CD4-positive, alpha-beta T cell treated with Interleukin-1 beta for 1 hour (primary cell): ENCODE data around the gene FBXW12.

Source experiments
- DNase-seq, 2 donors: peaks; one replicate each; pipeline ENCODE4 v3.0.0-alpha.2; 2020 to 2022

FBXW12 gene

DNA sequence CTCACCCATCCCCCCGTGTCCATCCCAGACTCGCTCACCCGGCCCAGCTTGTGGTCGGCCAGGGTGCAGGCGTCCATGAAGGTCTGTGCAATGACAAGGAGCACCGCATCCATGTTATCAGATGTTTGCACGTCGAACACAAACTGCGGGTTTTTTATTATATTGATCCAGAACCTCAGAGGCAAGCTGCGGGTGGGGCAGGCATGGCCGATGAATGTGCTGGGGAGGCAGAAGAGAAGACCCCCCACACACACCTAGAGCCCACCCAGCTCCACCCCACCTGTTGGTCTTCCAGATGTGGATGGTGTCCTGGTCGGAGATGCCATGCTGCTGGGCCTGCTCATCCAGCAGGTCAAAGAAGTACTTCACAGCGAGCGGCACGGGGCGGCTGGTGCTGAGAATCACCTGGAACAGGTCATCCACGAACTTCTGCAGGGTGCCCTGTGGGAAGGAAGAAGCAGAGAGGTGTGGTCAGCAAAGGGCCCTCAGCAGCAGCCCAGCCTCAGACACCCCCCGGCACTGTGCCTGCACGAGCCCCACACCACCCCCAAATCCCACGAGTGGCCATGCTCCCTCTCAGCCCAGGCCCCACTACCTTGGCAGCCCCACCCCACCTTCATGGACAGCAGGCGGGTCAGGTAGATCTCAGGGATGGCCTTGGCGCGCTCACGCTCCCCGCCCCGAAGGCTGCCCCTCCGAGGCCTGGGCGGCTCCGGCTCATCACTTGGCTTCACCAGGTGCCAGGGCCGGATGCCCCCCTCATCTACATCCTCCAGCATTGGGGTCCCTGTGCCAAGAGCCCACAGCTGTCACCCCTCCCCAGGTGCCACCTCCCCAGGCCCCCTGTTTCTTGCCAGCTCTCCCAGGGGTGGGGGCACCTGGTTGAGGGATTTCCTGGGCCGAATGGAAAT, 37.5 kb downstream of the FBXW12 start:
- no peak for DNase-seq

DNA sequence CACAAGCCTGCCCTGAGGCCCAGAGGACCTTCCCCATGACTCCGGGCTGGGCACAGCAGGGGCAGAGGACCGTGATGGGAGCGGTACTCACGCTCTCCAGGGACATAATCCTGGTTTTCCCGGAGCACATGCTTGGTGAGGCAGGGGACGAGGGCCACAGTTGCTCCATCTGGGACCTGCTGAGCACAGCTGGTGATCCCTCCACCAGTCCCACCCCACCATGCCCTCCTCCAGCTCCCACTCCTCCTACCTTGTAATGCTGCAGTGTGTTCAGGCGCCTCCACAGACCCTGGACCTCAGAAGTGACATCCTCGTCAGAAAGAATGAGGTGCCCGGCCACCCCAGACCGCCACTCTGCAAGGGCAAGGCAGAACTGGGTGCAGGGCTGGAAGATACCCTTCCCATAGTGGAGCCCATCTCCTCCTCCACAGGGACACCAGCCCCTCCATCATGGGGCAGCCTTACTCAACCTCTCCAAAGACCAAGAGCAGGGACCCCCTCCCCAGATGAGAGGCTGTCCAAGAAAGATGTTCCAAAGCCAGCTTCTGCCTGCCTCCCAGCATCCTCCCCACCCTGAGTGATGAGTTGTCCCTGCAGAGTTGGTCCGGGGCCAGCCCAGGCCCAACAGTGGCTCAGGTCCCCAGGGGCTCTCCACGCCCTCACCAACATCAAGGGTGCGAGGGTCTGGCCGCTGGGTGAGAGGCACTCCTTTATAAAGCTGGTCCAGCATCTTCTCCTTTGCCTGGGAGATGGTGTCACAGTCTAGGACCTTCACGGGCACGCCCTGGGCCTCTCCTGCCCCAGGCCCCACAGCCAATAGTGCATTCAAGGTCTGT, 38.4 kb downstream of the FBXW12 start:
- no peak for DNase-seq

DNA sequence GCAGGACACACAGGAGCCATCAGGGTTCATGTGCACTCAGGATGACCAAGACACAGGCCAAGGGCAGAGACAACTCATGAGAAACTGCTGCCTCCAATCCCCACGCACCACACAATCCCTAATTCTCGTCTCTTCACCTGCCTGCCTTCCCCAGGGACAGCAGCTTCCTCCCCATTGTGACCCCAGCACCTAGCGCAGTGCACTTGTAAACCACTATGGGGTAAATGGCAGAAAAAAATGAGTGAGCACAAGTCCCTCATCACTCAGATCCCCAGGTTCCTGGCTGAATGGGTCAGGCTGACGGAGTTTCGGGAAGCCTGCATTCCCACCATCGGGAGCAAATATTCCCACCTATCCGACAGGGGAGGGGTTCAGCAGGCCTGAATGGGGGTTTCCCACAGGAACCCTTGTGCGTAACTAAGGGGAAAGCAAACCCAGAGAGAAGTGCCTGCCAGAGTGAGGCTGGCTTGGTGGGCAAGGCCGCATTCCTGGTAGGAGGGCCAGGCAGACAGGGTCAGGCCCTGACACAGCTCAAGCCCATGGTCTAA, 39.1 kb downstream of the FBXW12 start:
- DNase-seq, result no peak

DNA sequence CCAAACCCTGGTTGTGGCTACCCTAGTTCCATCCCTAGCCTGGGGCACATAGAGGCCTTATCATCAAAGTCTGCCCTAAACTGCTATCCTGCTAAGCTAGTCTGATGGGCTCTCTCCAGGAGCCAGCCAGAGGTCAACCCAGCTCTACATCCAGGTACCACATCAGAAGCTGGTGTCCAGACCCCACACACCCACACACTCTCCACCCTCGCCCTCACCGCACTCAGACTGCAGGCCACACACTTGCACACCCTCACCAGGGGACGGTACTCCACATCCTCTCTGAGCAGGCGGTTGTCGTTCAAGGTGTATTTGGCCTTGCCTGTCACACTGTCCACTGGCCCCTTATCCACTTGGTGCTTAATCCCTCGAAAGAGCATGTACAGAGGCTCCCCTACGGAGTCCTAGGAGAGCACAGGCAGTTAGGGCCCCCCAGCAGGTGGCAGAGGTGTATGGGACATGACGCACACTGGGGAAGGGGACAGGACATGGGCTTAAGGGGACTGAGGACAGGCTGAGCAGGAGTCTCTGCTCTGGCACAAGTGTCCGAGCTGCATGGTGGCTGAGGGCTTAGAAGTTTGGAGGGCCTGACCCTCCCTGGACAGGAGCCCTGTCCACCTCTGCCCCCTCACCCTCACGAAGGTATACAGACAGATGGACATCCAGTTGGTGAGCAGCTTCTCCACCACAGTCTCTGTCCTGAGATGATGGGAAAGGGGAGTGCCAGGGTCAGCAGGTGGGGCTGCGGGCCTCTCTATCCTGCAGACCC, 39.8 kb downstream of the FBXW12 start:
- no peak for DNase-seq

DNA sequence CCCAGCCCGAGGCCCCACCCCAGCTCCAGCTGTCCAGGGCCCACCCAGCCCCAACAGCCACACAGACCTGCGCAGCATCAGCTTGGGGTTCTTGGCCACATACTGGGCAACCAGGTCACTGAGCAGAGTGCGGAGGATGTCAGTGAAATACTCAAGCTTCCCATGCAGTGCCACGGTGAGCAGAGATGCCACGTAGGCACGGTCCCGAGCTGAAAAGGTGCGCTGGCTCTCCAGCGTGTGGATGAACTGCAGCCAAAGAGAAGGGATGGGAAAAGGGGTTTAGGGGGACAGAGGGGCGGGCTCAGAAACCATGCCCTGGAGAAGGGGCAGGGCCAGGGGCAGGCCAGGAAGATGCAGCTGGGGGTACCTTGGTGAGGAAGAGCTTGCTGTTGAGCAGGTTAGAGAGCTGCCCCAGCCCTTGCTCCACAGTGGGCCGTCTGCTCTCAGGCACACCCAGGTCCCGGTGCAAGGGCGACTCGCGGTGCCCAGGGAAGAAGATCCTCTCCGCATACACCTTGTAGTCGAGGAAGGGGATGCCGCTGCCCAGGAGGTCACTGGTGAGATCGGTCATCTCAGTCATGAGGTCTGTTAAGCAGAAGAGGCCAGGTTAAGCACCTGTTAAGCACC, 40.5 kb downstream of the FBXW12 start:
- DNase-seq, result no peak

DNA sequence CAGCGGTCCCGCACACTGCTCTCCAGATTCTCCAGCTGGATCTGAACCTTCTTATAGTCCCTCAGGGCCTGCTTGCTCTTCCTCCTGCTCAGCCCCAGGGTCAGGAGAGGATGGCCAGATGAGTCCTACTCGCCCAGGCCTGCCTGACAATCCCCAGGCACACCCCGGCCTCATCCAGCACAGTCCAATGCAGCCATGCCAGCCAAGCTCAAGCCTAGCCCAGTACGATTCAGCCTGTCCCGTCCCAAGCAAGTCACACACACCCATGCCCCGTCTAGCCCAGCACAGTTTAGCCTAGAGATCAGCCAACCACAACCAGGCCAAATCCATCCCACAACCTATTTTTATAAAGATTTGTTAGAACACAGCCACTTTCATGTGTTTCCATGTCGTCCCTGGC, 41.1 kb downstream of the FBXW12 start:
- no peak for DNase-seq

DNA sequence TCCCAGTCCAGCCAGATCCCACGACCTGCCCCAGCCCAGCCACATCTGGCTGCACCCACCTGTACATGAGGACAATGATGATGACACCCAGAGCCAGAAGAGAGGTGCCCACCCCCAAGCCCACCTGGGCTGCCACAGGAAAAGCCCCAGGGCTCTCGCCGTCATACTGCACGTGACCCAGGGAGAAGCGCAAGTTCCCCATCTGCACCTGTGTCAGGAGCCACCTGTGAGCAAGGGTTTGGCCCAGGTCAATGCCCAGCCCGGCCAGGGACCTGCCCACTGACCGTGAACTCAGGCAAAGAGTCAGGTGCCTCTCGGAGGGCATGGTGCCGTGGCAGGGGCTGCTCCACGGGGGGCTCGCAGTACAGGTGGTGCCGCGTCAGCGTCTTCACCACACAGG, 41.6 kb downstream of the FBXW12 start:
- DNase-seq, result no peak

DNA sequence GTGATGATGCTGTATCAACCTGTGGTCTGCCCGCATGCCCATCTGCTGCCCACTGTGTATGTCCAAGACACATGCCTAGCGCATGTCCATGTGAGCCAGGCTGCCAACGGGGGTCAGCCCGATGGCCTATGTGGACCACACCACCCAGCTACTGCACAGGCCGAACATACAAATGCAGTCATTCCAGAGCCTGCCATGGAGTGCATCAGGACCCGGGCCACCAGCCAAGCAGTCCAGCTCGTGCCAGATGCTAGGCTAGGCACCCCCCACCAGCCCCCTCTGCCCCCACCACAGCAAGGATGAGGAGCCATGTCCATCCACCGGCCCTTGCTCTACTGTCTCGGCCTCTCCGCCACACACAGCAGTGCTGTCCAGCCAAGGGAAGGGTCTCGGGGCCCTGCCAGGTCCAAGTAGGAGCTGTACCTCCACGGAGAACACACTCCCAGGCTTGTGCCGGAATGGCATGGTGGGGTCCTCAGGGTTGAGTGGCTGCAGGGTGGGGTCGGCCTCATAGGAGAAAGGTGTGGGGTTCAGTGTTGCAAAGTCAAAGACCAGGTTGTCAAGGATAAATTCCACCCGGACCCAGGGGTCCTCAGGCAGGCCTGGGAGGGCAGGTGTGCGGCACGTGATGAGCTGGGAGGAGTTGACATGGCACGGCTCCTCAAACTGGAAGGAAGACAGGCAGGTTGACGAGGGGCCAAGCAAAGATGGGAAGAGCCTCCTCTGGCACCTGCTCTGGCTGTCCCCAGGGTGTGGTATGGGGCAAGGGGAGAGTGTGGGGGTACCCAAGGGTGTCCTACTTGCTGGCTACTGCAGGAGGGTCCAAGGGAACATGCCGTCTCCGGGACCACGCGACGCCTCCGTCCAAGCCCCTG, 42.6 kb downstream of the FBXW12 start:
- no peak for DNase-seq

DNA sequence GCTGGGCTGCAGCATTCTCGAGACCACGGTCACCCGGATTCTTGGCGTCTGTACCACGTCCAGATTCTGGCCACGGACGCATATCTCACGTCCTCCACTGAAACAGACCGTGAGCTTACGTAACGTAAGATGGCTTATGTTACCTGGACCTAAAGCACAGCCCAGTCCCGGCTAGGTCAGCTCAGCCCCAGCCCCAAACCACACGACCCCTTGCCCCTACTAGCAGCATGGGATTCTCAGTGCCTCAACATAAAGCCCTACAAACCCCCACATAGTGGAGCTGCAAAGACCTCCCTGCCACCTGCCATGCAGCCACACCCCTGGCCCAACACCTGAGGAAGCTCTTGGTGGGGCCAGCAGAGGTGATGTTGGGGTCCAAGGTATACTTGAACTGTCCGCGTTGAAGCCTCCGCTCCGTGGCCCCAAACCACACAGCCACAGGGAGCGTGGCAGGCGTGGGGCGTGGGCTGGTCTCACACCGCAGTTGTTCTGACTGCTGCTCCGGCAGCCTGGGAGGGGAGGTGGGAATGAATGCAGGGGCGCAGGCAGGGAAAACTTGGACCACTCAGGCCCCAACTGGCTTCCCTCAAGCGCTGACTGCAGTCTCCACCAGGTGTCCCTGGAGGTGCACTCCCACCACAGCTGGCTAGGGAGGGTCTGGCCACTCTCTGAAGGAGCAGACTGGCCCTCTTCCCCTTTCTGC, 43.4 kb downstream of the FBXW12 start:
- DNase-seq, result no peak

DNA sequence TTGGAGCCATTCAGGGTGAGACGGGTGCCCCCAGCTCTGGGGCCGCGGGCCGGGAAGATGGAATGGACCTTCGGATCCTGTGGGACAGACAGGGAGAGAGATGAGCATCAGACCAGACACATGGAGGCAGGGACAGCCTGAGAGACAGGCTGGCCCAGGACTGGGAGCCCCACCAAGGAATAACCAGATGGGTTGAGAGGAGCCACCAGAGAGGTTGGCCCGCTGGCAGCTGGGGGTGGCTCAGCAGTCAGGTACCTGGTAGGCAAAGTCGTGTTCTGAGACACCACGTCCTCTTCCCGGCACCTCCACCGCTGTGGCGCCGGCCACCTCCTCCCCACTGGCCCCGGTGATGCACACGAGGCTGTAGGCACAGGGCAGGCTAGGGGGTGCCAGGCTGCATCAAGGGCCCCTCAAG, 44.1 kb downstream of the FBXW12 start:
- no peak for DNase-seq

DNA sequence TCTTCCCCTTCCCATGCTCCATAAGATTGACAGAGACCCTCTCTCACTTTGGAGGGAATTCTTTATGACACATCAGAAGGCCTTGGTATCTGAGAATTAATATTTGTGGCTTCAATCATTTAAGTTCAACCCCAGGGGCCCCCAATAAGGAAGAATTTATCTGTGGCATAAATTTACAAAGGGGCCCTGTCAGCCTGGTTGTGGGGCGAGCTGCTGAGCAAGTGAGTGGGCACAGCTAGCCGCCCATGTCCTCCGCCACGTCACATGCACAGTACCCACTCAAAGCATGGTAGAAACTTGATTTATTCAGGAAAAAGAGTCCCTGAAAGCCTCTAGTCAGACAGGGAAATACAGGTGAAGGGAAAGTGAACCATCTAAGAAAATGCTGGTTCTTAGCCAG, 44.5 kb downstream of the FBXW12 start:
- DNase-seq, result no peak

DNA sequence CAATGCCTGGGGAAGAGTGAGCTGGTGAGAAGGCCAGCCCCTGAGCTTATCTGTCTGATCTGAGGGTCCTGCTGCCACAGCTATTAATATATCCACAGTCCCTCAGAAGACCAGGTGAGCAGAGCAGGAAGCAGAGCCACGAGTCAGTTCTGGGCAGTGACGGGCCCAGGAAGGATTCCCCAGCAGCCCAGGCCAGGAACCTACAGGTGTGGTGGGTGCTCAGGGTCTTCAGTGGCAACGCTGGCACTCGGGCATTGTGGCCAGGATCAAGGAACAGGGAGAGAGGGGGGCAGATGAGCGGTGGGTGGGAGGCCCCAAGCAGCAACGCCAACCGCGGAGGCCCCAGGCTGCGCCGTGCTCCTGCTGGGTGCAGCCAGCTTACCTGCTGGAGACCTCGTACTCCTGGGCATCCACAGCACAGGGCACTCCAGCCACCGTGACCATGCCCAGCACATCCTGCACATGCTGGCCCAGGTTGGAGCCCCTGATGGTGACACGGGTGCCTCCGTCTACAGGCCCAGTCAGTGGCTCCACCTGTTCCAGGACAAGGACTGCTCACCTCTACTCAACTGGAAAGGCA, 45.6 kb downstream of the FBXW12 start:
- DNase-seq, result no peak

DNA sequence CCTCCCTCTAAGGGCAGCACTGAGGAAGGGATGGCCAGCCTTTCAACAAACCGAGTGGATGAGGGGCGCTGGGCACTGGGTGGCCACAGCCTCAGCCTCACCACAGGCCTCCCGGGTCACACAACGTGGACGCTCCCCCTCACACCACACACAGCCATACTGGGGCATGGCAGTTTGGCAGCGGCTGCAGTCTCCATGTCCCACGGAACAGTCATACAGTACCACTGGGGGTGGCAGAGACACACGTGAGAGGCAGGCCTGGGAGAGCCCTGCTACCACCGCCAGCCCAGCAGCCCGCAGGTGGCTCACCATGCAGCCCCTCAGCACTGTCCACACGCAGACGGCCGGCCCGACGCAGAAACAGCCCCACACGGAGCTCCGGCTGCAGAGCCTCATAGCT, 46.1 kb downstream of the FBXW12 start:
- no peak for DNase-seq

DNA sequence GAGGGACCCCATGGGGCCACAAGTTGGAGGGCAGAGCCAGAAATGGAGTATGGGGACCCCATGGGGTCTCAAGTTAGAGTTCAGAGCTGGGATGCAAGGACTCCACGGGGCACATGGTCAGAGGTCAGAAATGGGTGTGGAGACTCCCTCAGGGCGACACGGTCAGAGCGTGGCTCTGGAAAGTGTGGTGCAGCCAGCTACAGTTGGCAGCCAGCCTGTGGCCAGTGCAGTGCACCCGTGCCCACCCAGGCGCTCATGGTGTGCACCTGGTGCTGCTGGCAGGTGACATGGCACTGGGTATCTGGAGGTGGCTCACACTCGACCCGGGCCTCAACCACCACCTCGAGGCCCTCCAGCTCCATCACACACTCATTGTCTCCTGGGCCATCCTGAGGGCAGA, 46.6 kb downstream of the FBXW12 start:
- no peak for DNase-seq

DNA sequence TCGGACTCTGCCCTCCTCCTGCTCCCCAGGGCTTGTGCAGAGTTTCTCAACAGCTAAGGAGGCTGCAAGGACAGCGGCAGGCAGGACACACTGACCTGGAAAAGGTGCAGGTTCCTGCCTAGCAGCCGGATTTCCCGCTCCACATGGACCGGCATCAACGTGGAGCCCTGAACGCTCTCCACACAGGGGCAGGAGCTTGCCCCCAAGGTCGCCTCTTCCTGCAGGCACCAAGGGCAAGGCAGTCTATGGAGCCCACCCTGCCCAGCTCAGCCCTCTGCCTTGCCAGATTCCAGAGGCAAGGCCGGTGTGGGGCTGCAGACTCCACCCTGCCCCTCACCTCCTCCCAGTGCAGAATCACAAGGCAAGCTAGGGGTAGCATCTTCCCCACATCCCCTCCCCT, 47.1 kb downstream of the FBXW12 start:
- no peak for DNase-seq

DNA sequence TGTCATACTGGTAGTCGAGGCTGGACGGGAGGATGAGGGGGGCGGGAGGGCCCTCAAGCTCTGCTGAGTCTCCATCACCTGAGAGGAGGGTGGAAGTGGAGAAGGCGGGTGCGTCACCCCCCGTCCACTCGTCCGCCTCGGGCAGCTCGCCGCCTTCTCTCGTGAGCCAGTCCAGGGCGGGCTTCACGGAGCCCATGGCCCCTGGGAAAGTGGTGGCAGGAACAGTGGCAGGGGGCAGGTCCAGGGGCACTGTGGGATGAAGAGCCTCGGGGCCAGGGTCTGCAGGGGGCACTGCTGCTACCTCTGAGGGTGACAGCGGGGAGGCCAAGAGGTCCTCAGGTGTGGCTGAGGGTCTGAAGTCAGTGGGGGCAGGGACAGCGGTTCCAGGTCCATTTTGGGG, 47.6 kb downstream of the FBXW12 start:
- no peak for DNase-seq

DNA sequence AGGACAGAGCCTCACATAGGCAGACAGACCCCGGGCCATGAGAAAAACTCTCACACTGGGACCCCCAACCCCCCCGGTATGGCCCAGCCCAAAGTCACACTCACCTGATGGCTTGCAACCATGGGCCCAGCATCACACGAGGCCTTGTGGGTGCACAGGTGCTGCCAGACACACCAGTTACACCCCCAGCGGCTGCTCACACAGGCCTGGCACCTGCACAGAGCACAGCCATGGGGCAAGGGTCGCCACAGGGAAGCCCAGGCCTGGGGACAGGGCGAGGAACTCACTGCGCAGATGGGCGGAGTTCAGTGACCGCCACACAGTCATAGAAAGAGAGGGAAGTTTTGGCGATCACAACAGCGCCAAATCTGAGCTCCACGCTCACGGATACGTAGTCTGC, 48.5 kb downstream of the FBXW12 start:
- DNase-seq, result no peak

DNA sequence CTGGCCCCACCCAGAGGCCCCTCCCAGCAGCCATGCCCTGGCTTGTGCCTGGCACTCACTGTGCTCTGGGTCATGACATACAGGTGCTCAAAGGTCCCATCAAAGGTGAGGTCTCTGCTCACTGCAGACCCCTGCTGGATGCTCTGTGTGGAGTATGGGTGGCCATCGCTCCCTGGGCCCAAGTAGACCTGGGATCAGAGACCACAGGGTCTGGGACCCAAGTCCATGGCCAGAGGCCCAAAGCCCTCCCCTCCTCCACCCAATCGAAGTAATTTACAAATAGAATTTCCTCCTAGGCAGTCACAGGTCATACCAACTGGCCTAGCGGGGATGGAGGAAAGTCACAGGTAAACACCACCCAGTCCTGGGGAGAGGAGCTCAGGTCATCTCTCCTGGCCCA, 50.3 kb downstream of the FBXW12 start:
- no peak for DNase-seq

DNA sequence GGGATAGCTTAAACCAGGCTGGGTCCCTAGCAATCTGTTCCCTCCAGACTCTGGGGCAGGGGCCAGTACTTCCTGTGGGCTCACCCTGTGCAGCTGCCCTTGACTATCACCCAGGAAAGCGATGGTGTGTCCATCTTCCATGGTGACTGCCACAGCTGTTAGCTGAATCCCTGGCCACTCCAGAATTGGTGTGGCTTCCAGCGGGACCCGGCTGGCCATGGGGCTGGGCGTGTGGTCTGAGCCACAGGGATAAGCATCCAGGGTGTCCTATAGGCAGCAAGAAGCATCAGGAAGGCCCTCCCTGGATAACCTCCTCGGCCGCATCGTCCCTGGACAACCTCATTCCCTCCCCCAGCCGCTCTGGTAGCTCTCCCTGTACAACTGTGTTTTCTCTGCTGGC, 50.7 kb downstream of the FBXW12 start:
- DNase-seq, result no peak

DNA sequence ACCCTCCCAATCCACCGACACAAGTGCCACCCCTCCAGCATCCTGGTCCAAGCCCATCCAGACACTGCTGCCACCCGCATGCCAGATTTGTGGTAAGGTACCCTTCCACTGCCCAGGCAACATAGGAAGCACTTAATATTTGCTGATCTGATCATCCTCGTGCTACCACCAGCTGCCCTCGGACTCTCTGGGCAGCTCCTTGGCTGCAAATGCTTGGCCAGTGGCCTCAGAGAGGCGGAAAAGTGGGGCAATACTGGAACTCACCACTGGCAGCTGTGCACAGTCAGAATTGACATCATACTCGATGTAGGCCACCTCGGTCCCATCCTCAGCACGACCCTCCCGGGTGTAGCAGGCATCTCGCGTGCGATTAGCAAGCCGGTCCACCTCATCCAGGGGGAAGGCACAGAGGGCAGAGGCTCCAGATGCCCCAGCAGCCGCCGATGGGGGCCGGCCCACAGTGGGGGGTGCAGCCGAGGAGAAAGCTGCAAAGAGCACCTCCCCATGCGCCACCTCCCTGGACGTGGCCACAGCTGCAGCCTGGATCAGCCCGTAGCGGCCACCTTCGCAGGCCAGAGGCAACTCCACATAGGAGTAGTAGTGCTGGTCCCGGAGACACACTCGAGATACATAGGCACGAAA, 51.3 kb downstream of the FBXW12 start:
- no peak for DNase-seq
